SJSA1 (cell line): ENCODE measurements around the gene SAMD14. TPM values are rescaled to one million over a fixed set of nuclear protein-coding genes. Genes with fewer than 3 reads are reported as not detected.
"Not testable (repeated sequence)": the region's sequence is repeated elsewhere in the genome, so short reads cannot be mapped to it uniquely, and the experiment has no call there.

Experiments used
- DNase-seq, 2 experiments: peaks; one replicate each; pipeline ENCODE4 v3.0.0-alpha.2; 2015 to 2020; ENCODE audit warnings: low spot score in 2 of 2, low read depth in 1 of 2
- H3K27ac ChIP-seq: fragments of 250-450 bp; sonication (Bioruptor Pico); 2 replicates; pipeline ENCODE4 v1.5.1; 2020; ENCODE audit warnings: mild to moderate bottlenecking, moderate library complexity
- H3K27me3 ChIP-seq: fragments of 250-450 bp; sonication (Bioruptor Pico); replicated peaks from 2 replicates; pipeline ENCODE4 v1.5.1; 2020; ENCODE audit warnings: mild to moderate bottlenecking, moderate library complexity
- H3K36me3 ChIP-seq: fragments of 250-450 bp; sonication (Bioruptor Pico); 2 replicates; pipeline ENCODE4 v1.5.1; 2020; ENCODE audit warnings: mild to moderate bottlenecking
- H3K4me1 ChIP-seq: fragments of 250-450 bp; sonication (Bioruptor Pico); replicated peaks from 2 replicates; pipeline ENCODE4 v1.6.1; 2021; ENCODE audit warnings: mild to moderate bottlenecking
- H3K4me3 ChIP-seq: fragments of 250-450 bp; sonication (Bioruptor Pico); 2 replicates; pipeline ENCODE4 v1.5.1; 2020; ENCODE audit warnings: mild to moderate bottlenecking
- H3K9me3 ChIP-seq: fragments of 250-450 bp; sonication (Bioruptor Pico); replicated peaks from 2 replicates; pipeline ENCODE4 v1.5.1; 2020; ENCODE audit warnings: mild to moderate bottlenecking
- total RNA-seq: library from RNA; depleted of rRNA; stranded (reverse); fragments of >200 nt; shearing (Covaris generic); gene quantifications from 2 replicates; pipeline ENCODE4 v1.2.3, GENCODE V29; 2014; rRNA removed

Gene SAMD14
- total RNA-seq, 1 experiment from 2014 or later, result 0.11 TPM

- H3K36me3 ChIP-seq, result peaks cover 75% of the 10 kb centered on the region
- H3K4me1 ChIP-seq, result peaks cover 100% of the 10 kb centered on the region
Observed at GRCh38 chr17:50061713-50062045, 68.3 kb downstream of the SAMD14 start.

GRCh38 chr17:50060951-50061712 is 68.8 kb downstream of the SAMD14 start:
- Histone ChIP-seq H3K9me3 (no peaks in the 10 kb centered on the region), H3K4me1 (peaks cover 100% of the 10 kb centered on the region), H3K27me3 (no peaks in the 10 kb centered on the region), H3K36me3 (peaks cover 75% of the 10 kb centered on the region), H3K27ac (peak overlapping the region; percentile 92), H3K4me3 (no peak overlapping the region)
- DNase-seq, result peak; percentile 81 to 88

More at GRCh38 chr17:50061713-50062045, 68.3 kb downstream of the SAMD14 start:
- H3K27ac ChIP-seq, result peak overlapping the region; percentile 92
- H3K9me3 ChIP-seq, H3K27me3 ChIP-seq, H3K4me3 ChIP-seq: not testable (repeated sequence)
- DNase-seq, result peak in 1 of 2 experiments; percentile 63

Other genes starting within 250 kb of the SAMD14 start
- 0.13 TPM in 1 of 2 replicates, not detected in the other for gene DLX4, start 161.0 kb downstream of the SAMD14 start, total RNA-seq
- gene DLX3, start 134.9 kb downstream of the SAMD14 start, total RNA-seq, result not detected in 2 replicates
- 142 and 195 TPM in 2 replicates for gene ITGA3, start 74.0 kb downstream of the SAMD14 start, total RNA-seq
- 22.2 and 25.3 TPM in 2 replicates for gene PDK2, start 34.8 kb downstream of the SAMD14 start, total RNA-seq
- 69.4 and 70.1 TPM in 2 replicates for gene PPP1R9B, start 20.5 kb upstream of the SAMD14 start, total RNA-seq
- gene SGCA, start 35.8 kb upstream of the SAMD14 start, total RNA-seq, result 2.4 TPM in 1 of 2 replicates, not detected in the other
- 957 and 2,133 TPM in 2 replicates for gene COL1A1, start 71.5 kb upstream of the SAMD14 start, total RNA-seq
- gene TMEM92, start 144.3 kb upstream of the SAMD14 start, total RNA-seq, result 0.05 TPM in 1 of 2 replicates, not detected in the other
- gene XYLT2, start 216.0 kb upstream of the SAMD14 start, total RNA-seq, result 27.7 and 41.8 TPM in 2 replicates
- 88.5 and 115 TPM in 2 replicates for gene MRPL27, start 243.0 kb upstream of the SAMD14 start, total RNA-seq
- 24.1 and 54.5 TPM in 2 replicates for gene EME1, start 243.1 kb upstream of the SAMD14 start, total RNA-seq